Esophagus muscularis mucosa (tissue), 4 donors: ENCODE measurements around the gene TMEM263. TPM values are rescaled to one million over a fixed set of nuclear protein-coding genes. Genes with fewer than 3 reads are reported as not detected.

Experiments
- DNase-seq: peaks from one replicate; pipeline ENCODE4 v3.0.0-alpha.2; 2017; ENCODE audit errors: extremely low spot score
- H3K27ac ChIP-seq, 4 donors: fragments of 200-600 bp; sonication (generic); replicated peaks in 1 of 4; 1 replicate in 3 of 4; 2 replicates in 1 of 4; pipeline ENCODE4 v1.5.1; 2016 to 2019; ENCODE audit warnings: mild to moderate bottlenecking in 1 of 4
- H3K27me3 ChIP-seq, 4 donors: fragments of 200-600 bp; sonication (generic); one replicate each; pipeline versions ENCODE4 v1.5.1 to v1.6.0; 2016 to 2019
- H3K36me3 ChIP-seq, 4 donors: fragments of 200-600 bp; sonication (generic); one replicate each; pipeline ENCODE4 v1.5.1; 2016 to 2019
- H3K4me1 ChIP-seq, 4 donors: fragments of 200-600 bp; sonication (generic); one replicate each; pipeline ENCODE4 v1.5.1; 2016 to 2019
- H3K4me3 ChIP-seq, 4 donors: fragments of 200-600 bp; sonication (generic); 1 replicate in 2 of 4; 2 replicates in 2 of 4; pipeline ENCODE4 v1.5.1; 2016 to 2019; ENCODE audit warnings: mild to moderate bottlenecking in 4 of 4, moderate library complexity in 1 of 4
- H3K9me3 ChIP-seq, 4 donors: fragments of 200-600 bp; sonication (generic); 1 replicate in 3 of 4; 2 replicates in 1 of 4; pipeline ENCODE4 v1.5.1; 2016 to 2019
- EP300 ChIP-seq: sonication (generic); formaldehyde crosslinking; IDR thresholded peaks from one replicate; pipeline ENCODE4 v1.6.1; 2017; ENCODE audit warnings: antibody characterized with exemption
- POLR2A ChIP-seq: fragments of 450-650 bp; IDR thresholded peaks from one replicate; pipeline ENCODE4 v1.6.1; 2017; ENCODE audit warnings: antibody characterized with exemption, moderate library complexity, mild to moderate bottlenecking, low read depth
- POLR2AphosphoS5 ChIP-seq, 2 donors: sonication (generic); formaldehyde crosslinking; IDR thresholded peaks; one replicate each; pipeline ENCODE4 v1.6.1; 2017; ENCODE audit warnings: antibody characterized with exemption in 2 of 2
- WGBS: methylation state at CpG from one replicate; pipeline ENCODE4 v1.1.5; 2018; 5-methylcytosine and 5-hydroxymethylcytosine counted together
- intact Hi-C: fragments of 100-400 bp; cut with DNase I; formaldehyde crosslinking; loops from one replicate; pipeline ENCODE4 v1.15.1; 2023
- total RNA-seq, 4 donors: library from RNA; depleted of rRNA; stranded (reverse); fragments of >200 nt; gene quantifications; one replicate each; pipeline versions ENCODE4 v1.1.0 to v1.2.1, GENCODE V29; 2016
- TF ChIP-seq, protein P1 (sequence below), 3 experiments: fragments of 200-600 bp in 2 of 3; fragments of 450-650 bp in 1 of 3; sonication (generic) in 2 of 3; IDR thresholded peaks; one replicate each; pipeline ENCODE4 v1.5.1; 2017 to 2019; ENCODE audit warnings: antibody characterized with exemption in 3 of 3, mild to moderate bottlenecking in 2 of 3, moderate library complexity in 1 of 3

TMEM263 gene
- total RNA-seq, 4 donors from 2014 or later = 31.1 to 39.9 (median 34.5) TPM

- Histone ChIP-seq H3K36me3 (peaks cover 6 to 24% (median 16%) of the 10 kb centered on the region in 4 donors), H3K9me3 (no peaks in the 10 kb centered on the region), H3K4me1 (peaks cover 45 to 74% (median 61%) of the 10 kb centered on the region in 4 donors), H3K27ac (peak overlapping the region in 2 of 4 donors; percentile 29 to 30), H3K4me3 (no peak overlapping the region), H3K27me3 (no peaks in the 10 kb centered on the region)
- WGBS = 86% methylated on average over 3 of the region's 3 CpGs
- TF ChIP-seq POLR2A (no peak), POLR2AphosphoS5 (IDR thresholded peaks at IDR 0.05) (no peak), EP300 (no peak)
- TF ChIP-seq, protein P1, sequence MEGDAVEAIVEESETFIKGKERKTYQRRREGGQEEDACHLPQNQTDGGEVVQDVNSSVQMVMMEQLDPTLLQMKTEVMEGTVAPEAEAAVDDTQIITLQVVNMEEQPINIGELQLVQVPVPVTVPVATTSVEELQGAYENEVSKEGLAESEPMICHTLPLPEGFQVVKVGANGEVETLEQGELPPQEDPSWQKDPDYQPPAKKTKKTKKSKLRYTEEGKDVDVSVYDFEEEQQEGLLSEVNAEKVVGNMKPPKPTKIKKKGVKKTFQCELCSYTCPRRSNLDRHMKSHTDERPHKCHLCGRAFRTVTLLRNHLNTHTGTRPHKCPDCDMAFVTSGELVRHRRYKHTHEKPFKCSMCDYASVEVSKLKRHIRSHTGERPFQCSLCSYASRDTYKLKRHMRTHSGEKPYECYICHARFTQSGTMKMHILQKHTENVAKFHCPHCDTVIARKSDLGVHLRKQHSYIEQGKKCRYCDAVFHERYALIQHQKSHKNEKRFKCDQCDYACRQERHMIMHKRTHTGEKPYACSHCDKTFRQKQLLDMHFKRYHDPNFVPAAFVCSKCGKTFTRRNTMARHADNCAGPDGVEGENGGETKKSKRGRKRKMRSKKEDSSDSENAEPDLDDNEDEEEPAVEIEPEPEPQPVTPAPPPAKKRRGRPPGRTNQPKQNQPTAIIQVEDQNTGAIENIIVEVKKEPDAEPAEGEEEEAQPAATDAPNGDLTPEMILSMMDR (IDR thresholded peaks at IDR 0.05) = no peak
- no peak for DNase-seq
- intact Hi-C loops = no loop called here
Observed at GRCh38 chr12:106974511-106974910, 18.8 kb downstream of the TMEM263 start.

- TF ChIP-seq POLR2AphosphoS5 (IDR thresholded peaks at IDR 0.05) = no peak
- TF ChIP-seq, protein P1 (IDR thresholded peaks at IDR 0.05) = no peak
- no peak for TF ChIP-seq POLR2A
- no peak for TF ChIP-seq EP300
- intact Hi-C loops = no loop called here
- no peaks in the 10 kb centered on the region for H3K27me3 ChIP-seq
- H3K9me3 ChIP-seq = no peaks in the 10 kb centered on the region
- H3K4me3 ChIP-seq = no peak overlapping the region
- H3K27ac ChIP-seq = no peak overlapping the region
- H3K4me1 ChIP-seq = peaks cover 45 to 79% (median 63%) of the 10 kb centered on the region in 4 donors
- 88% methylated on average over 8 of the region's 8 CpGs for WGBS
- H3K36me3 ChIP-seq = peaks cover 6 to 22% (median 15%) of the 10 kb centered on the region in 4 donors
- no peak for DNase-seq
Observed at GRCh38 chr12:106975098-106975497, 19.4 kb downstream of the TMEM263 start.

GRCh38 chr12:106975993-106976658, 20.4 kb downstream of the TMEM263 start:
- peak overlapping the region in 3 of 4 donors; percentile 10 to 40 (median 33) for H3K27ac ChIP-seq
- intact Hi-C loops = no loop called here
- DNase-seq = no peak
- H3K9me3 ChIP-seq = no peaks in the 10 kb centered on the region
- H3K4me1 ChIP-seq = peaks cover 53 to 89% (median 73%) of the 10 kb centered on the region in 4 donors
- H3K4me3 ChIP-seq = no peak overlapping the region
- H3K27me3 ChIP-seq = no peaks in the 10 kb centered on the region
- 82% methylated on average over 3 of the region's 3 CpGs for WGBS
- H3K36me3 ChIP-seq = peaks cover 2 to 13% (median 8%) of the 10 kb centered on the region in 4 donors
- no peak for TF ChIP-seq EP300
- no peak for TF ChIP-seq POLR2AphosphoS5 (IDR thresholded peaks at IDR 0.05)
- TF ChIP-seq POLR2A = no peak
- TF ChIP-seq, protein P1 (IDR thresholded peaks at IDR 0.05) = no peak

- Histone ChIP-seq H3K27me3 (no peaks in the 10 kb centered on the region), H3K4me3 (no peak overlapping the region), H3K4me1 (peaks cover 58 to 94% (median 78%) of the 10 kb centered on the region in 4 donors), H3K27ac (peak overlapping the region in 2 of 4 donors; percentile 10 to 40), H3K9me3 (no peaks in the 10 kb centered on the region), H3K36me3 (peaks cover 0 to 8% (median 2%) of the 10 kb centered on the region in 4 donors)
- 75% methylated on average over 1 of the region's 1 CpG for WGBS
- intact Hi-C loops = no loop called here
- no peak for DNase-seq
- TF ChIP-seq EP300 (no peak), POLR2A (no peak), POLR2AphosphoS5 (IDR thresholded peaks at IDR 0.05) (no peak)
- TF ChIP-seq, protein P1 (IDR thresholded peaks at IDR 0.05) = no peak
Observed at GRCh38 chr12:106976668-106977067, 21.0 kb downstream of the TMEM263 start.
